HG03521 (cell line): ENCODE measurements around the gene ATF7IP.

Source experiments
- ATAC-seq: cut with Tn5 transposase; IDR thresholded peaks from one replicate; pipeline ENCODE4 v1.9.1; 2021; ENCODE audit warnings: mild to moderate bottlenecking, moderate library complexity; ENCODE audit not compliant: unreplicated experiment

ATF7IP gene

DNA sequence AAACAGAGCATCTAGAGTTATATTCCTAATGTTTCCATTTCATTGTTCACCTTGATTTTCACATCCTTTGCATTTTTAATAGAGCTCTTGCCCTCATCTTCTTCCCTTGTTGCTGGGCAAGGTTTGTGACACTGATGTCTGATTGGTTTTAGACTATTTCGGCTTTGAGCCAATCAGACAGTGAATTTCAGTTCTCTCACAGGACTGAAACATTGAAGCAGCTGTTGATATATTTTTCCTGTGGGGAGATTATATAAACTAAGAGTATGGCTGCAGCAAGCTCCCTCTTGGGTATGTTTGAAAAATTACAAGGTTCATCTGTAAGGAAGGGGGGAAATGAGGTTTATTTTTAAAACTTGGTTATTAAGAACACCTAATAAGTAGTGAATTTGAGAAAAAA is 51.2 kb downstream of the ATF7IP start:
- no peak for ATAC-seq

GRCh38 chr12:14417715-14418114 is 52.2 kb downstream of the ATF7IP start:
- no peak for ATAC-seq

GRCh38 chr12:14418451-14418890 is 53.0 kb downstream of the ATF7IP start:
- ATAC-seq, result no peak

DNA sequence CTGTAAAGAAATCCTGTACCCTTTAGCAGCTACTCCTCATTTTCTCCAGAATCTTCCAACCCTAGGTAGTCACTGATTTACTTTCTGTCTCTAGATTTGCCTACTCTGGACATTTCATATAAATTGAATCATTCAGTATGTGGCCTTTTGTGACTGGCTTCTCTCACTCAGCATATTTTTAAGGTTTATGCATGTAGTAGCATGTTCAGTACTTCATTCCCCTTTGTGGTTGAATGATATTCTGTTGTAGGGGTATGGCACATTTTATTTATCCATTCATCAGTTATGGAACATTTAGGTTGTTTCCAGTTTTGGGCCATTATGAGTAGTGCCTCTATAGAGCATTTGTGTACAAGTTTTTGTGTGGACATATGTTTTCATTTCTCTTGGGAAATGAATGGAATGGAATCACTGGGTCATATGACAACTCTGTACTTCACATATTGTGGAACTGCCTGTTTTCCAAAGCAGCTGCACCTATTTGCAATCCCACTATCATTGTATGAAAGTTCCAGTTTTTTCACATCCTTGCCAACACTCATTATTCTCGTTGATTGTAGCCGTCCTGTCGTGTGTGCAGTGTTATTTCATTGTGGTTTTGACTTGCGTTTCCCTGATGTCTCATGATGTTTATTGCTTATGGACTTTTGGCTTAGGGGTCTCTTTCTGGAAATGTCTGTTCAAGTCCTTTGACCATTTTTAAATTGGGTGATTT is 57.2 kb downstream of the ATF7IP start:
- ATAC-seq, result no peak

GRCh38 chr12:14424545-14424944 is 59.1 kb downstream of the ATF7IP start:
- no peak for ATAC-seq

DNA sequence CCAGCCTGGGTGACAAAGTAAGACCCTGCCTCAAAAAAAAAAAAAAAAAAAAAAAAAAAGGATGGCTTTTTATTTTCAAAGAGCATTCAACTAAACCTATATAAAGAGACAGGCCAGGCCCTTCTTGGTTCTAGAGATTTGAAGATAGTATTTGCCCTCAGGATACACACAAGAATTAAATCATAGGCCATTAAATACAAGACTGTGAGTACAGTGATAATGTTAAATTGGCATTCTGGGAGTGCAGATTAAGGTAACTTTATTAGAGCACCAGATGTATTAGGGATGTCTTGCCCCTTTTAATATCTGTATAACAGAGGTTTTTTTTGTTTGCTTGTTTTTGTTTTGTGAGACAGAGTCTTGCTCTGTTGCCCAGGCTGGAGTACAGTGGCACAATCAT is 61.3 kb downstream of the ATF7IP start:
- ATAC-seq, result no peak

DNA sequence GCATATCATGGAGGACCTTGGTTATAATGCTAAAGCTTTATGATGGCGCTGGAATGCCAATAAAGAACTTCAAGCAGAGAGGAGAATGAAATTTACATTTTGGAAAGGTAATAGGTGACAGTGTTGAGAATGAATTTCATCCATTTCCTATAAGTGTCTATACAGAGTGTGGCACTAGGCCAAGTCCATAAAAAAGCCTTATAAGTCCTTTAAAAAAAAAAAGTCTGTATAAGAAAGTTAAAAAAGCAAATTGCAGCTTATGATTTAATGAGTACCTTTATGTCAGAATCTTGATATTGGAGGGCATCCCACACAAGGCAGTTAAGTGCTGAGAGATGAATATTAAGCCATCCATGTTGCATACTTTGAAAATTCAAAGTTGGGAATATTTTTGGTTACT is 62.4 kb downstream of the ATF7IP start:
- no peak for ATAC-seq

- ATAC-seq, result no peak
These were observed 65.0 kb downstream of the ATF7IP start for GRCh38 chr12:14430394-14430986.

GRCh38 chr12:14431975-14432374 is 66.5 kb downstream of the ATF7IP start:
- no peak for ATAC-seq

DNA sequence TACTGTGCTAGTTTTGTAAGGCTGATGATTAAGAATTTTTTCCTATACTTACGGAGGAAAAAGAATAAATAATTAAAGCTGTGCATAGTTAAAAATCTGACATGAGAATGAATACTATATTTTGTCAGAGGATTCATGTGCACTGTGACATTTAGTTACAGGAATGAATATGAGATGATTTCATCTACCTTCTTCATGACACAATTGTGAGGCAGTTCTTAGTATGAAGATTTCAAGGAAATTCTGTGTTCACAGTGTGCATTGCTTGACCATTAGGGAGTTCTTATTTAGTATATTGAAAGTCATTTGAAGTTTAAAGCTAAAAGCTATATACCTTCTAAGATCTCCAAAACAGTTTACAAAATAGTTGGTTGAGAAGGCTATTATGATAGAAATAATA is 70.1 kb downstream of the ATF7IP start:
- no peak for ATAC-seq

GRCh38 chr12:14442221-14442881 is 76.9 kb downstream of the ATF7IP start:
- ATAC-seq, result no peak

DNA sequence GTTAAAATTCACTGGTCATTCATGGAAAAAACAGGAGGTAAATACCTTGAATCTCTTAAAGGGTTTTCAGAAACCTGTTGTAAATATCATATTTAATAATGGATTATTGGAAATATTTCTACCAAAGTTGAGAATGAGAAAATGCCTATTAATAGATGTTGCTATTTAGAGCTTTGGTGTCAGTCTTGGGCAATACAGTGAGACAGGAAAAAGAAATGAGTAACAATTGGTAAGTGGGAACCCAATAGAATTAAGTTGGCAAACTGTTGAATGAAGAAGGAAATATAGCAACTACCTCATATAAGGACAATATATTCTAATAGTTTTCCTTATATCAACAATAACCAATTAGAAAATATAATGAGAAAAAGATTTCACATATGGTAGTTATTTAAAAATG is 78.0 kb downstream of the ATF7IP start:
- ATAC-seq, result no peak

GRCh38 chr12:14450479-14450878 is 85.0 kb downstream of the ATF7IP start:
- ATAC-seq, result no peak

DNA sequence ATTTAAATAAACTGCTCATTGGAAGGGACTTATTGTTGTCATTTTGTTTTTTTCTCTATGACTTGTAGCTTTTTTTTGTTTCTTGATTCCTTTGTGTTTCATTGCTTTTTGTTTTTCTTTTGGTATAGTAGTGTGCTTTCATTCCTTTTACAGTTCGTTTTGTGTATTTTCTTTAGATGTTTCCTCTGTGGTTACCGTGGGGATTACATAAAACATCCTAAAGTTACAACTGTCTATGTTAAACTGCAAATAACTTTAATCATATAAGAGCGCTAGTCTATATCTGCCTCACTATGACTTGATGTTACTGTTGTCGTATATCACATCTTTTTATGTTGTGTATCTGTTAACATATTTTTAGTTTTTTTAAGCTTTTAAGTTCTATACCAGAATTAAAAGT is 86.9 kb downstream of the ATF7IP start:
- ATAC-seq, result no peak

DNA sequence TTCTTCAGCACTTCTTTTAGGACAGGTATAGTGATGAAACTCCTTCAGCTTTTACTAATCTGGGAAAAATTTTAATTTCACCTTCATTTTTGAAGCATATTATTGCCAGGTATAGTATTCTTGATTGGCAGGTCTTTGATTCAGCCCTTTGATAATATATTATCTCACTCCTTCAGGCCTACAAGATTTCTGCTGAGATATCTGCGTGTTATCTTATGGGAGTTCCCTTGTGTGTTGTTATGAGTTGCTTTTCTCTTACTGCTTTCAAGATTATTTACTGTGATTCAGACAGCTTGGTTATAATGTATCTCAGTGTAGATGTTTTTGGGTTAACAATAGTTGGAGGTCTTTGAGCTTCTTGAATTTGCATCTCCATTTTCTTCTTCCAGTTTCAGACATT is 87.4 kb downstream of the ATF7IP start:
- no peak for ATAC-seq

GRCh38 chr12:14454098-14454907 is 88.8 kb downstream of the ATF7IP start:
- ATAC-seq, result no peak

DNA sequence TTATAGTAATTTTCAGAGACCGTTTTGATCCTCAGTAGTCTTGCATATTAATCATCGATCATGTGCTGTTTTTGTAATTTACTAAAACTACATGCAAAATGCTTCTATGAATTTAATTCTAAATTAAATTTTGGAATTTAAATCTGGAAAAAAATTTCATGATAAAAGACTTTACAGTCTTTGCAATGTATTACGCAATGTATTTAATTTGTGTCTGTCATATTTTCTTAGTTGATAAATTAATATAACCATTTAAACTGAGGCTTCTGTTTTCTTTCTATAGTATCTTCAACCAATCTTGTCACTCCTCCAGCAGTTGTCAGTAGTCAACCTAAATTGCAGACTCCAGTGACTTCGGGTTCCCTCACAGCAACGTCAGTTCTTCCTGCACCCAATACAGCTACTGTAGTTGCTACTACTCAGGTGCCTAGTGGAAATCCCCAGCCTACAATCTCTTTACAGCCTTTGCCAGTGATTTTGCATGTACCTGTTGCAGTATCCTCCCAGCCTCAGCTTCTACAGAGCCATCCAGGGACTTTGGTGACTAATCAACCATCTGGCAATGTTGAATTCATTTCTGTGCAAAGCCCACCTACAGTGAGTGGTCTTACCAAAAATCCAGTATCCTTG is 94.8 kb downstream of the ATF7IP start:
- ATAC-seq, result no peak

- no peak for ATAC-seq
These were observed 106.0 kb downstream of the ATF7IP start for GRCh38 chr12:14471497-14471896.

- no peak for ATAC-seq
These were observed 108.3 kb downstream of the ATF7IP start for GRCh38 chr12:14473707-14474287.

DNA sequence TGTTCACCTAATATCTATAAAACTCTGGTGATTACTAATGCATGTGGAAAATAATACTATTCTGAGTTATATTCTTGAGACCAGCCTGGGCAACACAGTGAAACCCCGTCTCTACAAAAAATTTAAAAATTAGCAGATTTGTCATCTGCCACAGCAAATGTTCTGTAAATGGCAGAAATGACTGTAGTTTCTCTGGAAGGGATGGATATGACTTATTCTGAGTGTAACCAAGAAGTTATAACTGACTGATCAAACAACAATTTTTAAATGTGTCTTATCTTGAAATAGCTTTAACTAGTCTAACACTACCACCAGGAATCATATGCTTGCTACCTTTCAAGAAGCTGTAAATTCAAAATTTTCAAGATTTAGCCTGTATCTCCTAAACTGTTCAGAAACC is 113.5 kb downstream of the ATF7IP start:
- ATAC-seq, result no peak

DNA sequence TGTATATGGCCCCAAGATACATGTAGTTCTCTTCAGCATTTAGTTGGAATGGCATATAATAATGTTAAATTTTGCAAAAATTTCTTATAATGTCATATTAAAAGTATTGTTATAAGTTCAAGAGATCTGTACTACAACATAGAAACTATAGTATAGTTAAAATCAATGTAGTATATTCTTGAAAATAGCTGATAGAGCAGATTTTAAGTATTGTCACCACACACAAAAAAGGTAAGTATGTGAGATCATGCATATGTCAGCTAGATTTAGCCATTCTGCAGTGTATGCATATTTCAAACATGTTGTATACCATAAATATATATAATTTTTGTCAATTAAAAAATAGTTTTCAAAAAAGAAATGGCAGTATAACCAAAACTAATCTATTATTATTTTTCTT is 115.7 kb downstream of the ATF7IP start:
- no peak for ATAC-seq
